Measurements from ENCODE around the gene ANGPTL2.

GRCh38 chr9:127139775-127140174 is 17.3 kb upstream of the ANGPTL2 start:
- TF ChIP-seq CTCF (IDR thresholded peaks at IDR 0.05), result no peak
- TF ChIP-seq POLR2A (IDR thresholded peaks at IDR 0.05), result no peak
